ENCODE measurements around the gene PPP1CC.

The PPP1CC gene

GRCh38 chr12:110676171-110676570 lies 66.5 kb downstream of the PPP1CC start:
- DNase-seq (ENCODE audit: extremely low read depth, low read depth) = no peak
- TF ChIP-seq CTCF (IDR thresholded peaks at IDR 0.05; ENCODE audit: low read depth, low read length) = no peak

GRCh38 chr12:110670161-110670701 lies 72.5 kb downstream of the PPP1CC start:
- DNase-seq (ENCODE audit: extremely low read depth, low read depth) = no peak
- TF ChIP-seq CTCF (IDR thresholded peaks at IDR 0.05; ENCODE audit: low read depth, low read length) = no peak
